Fibroblast of the aortic adventitia (primary cell): ENCODE results near the gene COL19A1. TPM values are rescaled to one million over a fixed set of nuclear protein-coding genes. Genes with fewer than 3 reads are reported as not detected.

Source experiments
- DNase-seq: peaks from one replicate; pipeline ENCODE4 v3.0.0-alpha.2; 2010; ENCODE audit warnings: low read depth
- H3K4me3 ChIP-seq: 2 replicates; pipeline ENCODE4 v1.5.1; 2011; ENCODE audit warnings: low read depth, mild to moderate bottlenecking, control low read depth, low read length, moderate library complexity
- total RNA-seq: library from RNA; depleted of rRNA; stranded (reverse); fragments of >200 nt; gene quantifications from 2 replicates; pipeline ENCODE4 v1.2.3, GENCODE V29; 2012; ENCODE audit warnings: low replicate concordance
- TF ChIP-seq, protein P1 (sequence below): IDR thresholded peaks from 2 replicates; pipeline ENCODE4 v1.5.1; 2011; ENCODE audit warnings: mild to moderate bottlenecking, low read length, control low read depth, inconsistent platforms; ENCODE audit not compliant: insufficient read depth

The COL19A1 gene
- total RNA-seq, 1 donor, result 0.09 TPM

- TF ChIP-seq, protein P1, sequence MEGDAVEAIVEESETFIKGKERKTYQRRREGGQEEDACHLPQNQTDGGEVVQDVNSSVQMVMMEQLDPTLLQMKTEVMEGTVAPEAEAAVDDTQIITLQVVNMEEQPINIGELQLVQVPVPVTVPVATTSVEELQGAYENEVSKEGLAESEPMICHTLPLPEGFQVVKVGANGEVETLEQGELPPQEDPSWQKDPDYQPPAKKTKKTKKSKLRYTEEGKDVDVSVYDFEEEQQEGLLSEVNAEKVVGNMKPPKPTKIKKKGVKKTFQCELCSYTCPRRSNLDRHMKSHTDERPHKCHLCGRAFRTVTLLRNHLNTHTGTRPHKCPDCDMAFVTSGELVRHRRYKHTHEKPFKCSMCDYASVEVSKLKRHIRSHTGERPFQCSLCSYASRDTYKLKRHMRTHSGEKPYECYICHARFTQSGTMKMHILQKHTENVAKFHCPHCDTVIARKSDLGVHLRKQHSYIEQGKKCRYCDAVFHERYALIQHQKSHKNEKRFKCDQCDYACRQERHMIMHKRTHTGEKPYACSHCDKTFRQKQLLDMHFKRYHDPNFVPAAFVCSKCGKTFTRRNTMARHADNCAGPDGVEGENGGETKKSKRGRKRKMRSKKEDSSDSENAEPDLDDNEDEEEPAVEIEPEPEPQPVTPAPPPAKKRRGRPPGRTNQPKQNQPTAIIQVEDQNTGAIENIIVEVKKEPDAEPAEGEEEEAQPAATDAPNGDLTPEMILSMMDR, result no peak
- H3K4me3 ChIP-seq, result no peak overlapping the region
- no peak for DNase-seq
These were observed 374.7 kb downstream of the COL19A1 start for GRCh38 chr6:70241031-70241430.

DNA sequence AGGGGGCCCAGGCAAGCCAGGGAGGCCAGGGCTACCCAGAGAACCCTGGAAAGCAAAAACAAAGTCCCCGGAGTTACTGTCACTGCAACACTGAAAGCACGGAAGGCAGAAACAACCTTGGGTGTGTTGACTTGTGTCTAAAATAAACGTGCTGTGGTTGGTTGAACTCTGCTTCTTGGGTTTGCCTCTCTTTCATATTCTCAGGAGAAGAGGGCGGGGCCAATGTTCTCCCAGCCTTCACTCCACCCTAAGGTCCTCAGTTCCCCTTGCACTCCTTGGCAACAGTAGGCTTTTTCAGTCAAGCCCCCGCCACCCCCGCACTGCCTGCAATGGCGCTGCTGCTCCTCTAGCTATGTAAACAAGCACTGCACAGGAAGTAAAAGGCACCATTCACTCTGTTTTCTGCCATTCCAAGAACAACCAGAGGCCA, 375.6 kb downstream of the COL19A1 start:
- TF ChIP-seq, protein P1, result no peak
- H3K4me3 ChIP-seq, result no peak overlapping the region
- DNase-seq, result no peak

DNA sequence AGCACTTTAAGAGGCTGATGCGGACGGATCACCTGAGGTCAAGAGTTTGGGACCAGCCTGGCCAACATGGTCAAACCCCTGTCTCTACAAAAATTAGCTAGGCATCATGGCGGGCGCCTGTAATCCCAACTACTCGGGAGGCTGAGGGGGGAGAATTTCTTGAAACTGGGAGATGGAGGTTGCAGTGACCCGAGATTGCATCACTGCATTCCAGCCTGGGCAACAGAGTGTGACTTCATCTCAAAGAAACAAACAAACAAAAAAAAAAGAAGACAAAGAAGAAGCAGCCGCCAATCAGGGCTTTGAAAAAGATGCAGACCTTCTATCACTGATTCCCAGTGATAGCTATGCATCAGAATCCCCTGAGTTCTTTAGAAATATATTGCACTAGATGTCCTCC, 379.8 kb downstream of the COL19A1 start:
- DNase-seq, result no peak
- H3K4me3 ChIP-seq, result no peak overlapping the region
- TF ChIP-seq, protein P1, result no peak

- no peak for DNase-seq
- TF ChIP-seq, protein P1, result no peak
- H3K4me3 ChIP-seq, result no peak overlapping the region
These were observed 386.2 kb downstream of the COL19A1 start for GRCh38 chr6:70252604-70253003.

DNA sequence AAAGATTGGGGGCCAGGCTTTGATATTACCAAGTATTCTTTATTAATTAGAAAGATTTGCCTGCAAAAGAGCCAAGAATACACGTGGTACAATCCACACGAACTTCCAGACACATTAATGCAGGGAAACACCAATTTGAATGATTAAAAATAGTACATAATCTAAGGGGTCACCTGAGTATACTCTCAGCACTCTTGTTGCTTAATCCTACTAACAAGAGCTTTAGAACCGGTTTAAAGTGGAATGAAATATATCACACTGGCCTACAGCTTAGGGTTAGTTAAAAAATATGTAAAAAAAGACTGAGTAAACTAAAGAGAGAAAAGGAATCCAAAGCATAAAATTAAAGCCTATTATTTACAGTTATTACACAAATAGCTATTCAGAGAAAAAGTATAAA, 387.6 kb downstream of the COL19A1 start:
- no peak for DNase-seq
- no peak overlapping the region for H3K4me3 ChIP-seq
- TF ChIP-seq, protein P1, result no peak

GRCh38 chr6:70254784-70255183, 388.4 kb downstream of the COL19A1 start:
- H3K4me3 ChIP-seq, result no peak overlapping the region
- TF ChIP-seq, protein P1, result no peak
- no peak for DNase-seq

DNA sequence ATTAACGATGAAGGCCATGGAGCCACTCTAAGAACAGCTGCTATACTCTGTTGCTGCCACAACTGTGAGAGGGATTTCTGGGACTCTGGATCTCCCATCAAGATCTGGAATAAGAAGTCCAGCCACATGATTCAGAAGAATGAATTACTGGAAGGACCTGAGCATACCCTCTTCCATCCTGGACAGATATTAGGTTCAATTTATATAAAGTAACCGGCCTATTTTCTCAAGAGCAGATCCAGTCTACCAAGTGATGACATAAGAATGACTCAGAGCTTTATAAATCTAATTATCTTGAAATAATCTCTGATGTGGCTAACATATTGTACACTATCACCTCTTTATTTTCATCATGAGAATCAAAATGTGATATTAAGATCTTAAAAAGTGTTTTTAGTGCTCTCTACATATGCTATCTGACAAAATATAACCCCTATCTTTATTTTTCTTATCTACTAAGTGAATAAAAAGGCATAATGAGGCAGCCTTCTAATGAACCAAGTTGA, 391.5 kb downstream of the COL19A1 start:
- TF ChIP-seq, protein P1, result no peak
- H3K4me3 ChIP-seq, result no peak overlapping the region

More for the DNA sequence above, 391.5 kb downstream of the COL19A1 start:
- no peak for DNase-seq
